Activated T-cell treated with anti-CD3 and anti-CD28 coated beads, Interleukin-2, amount 50 U/mL, for 48 hours (primary cell): ENCODE data around the gene UBE2Q2.
"Not testable (repeated sequence)": the region's sequence is repeated elsewhere in the genome, so short reads cannot be mapped to it uniquely, and the experiment has no call there.

ENCODE experiments used
- DNase-seq, 2 experiments: peaks; one replicate each; pipeline ENCODE4 v3.0.0-alpha.2; 2020

Gene UBE2Q2

GRCh38 chr15:75827691-75828090, 15.6 kb upstream of the UBE2Q2 start:
- no peak for DNase-seq

DNA sequence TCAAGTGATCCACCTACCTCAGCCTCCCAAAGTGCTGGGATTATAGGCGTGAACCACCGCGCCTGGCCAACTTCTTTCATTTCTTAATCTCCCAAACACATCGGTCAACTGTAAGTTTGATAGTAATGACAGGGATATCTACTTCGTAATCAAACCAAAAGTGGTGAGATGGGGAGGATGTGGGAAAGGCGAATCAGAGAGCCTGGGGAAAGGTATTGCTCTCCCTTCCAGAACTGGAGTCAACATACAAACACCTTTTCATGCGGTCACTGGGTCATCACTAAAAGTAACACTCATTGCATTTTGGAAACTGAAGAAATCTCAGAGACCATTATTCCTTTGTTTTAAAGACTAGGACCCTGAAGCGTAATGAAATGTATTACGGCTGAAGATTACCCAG, 14.8 kb upstream of the UBE2Q2 start:
- DNase-seq: no peak

- no peak for DNase-seq
Observed at GRCh38 chr15:75830910-75831805, 12.1 kb upstream of the UBE2Q2 start.

DNA sequence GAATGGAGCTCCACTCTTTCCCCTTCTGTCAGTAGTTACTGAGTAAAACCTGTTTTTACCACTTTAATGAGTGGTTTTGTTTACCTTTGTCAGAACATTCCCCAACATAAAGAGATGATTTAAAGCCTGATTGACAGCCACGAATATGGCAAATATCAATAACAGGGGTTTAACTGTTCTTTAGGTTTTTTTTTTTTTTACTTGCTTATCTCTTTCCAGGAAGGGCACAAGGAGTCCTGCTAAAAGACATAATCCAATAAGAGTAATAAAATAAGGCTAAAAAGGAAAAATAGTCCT, 11.5 kb upstream of the UBE2Q2 start:
- DNase-seq: no peak

- no peak for DNase-seq
Observed at GRCh38 chr15:75832114-75832513, 11.1 kb upstream of the UBE2Q2 start.

GRCh38 chr15:75834021-75834420, 9.2 kb upstream of the UBE2Q2 start:
- DNase-seq: no peak

GRCh38 chr15:75835990-75836958, 7.0 kb upstream of the UBE2Q2 start:
- no peak for DNase-seq

DNA sequence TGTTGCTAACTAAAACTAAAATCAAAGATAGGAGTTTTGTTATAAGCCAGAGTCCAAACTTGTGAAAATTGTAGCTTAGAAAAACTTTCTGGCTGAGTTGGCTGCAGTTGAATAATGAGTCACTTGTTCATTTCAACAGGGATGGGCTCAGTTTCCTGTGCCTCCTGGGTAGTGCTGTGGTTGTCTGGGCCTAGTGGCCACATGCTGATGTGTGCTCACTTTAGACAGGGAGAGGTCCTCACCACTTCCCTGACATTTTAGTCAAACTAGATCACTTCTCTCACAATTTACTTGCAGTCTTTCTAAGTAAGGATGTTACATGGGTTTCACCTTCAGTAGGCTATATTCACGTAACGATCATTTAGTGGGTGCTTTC, 6.3 kb upstream of the UBE2Q2 start:
- DNase-seq: peak; percentile 60 to 64

GRCh38 chr15:75840659-75841058, 2.6 kb upstream of the UBE2Q2 start:
- DNase-seq: no peak

DNA sequence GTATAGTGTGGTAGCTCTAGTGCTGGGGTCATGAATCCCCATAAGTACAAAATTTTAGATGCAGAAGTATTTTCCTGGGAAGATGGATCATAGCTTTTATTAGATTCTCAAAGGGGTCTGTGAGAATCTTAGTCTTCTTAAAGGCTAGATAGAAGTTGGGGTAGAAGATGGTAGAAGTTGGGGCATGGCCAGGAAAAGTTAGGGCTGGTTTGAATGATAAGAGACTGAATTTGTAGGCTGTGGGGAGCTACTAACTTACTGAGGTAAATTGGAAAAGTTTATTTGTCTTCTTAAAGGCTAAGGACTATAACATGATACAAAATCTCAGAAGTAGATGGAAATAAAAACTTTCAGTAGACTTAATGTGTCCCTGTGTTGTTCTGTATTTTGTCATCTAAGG, 1.6 kb upstream of the UBE2Q2 start:
- no peak for DNase-seq

DNA sequence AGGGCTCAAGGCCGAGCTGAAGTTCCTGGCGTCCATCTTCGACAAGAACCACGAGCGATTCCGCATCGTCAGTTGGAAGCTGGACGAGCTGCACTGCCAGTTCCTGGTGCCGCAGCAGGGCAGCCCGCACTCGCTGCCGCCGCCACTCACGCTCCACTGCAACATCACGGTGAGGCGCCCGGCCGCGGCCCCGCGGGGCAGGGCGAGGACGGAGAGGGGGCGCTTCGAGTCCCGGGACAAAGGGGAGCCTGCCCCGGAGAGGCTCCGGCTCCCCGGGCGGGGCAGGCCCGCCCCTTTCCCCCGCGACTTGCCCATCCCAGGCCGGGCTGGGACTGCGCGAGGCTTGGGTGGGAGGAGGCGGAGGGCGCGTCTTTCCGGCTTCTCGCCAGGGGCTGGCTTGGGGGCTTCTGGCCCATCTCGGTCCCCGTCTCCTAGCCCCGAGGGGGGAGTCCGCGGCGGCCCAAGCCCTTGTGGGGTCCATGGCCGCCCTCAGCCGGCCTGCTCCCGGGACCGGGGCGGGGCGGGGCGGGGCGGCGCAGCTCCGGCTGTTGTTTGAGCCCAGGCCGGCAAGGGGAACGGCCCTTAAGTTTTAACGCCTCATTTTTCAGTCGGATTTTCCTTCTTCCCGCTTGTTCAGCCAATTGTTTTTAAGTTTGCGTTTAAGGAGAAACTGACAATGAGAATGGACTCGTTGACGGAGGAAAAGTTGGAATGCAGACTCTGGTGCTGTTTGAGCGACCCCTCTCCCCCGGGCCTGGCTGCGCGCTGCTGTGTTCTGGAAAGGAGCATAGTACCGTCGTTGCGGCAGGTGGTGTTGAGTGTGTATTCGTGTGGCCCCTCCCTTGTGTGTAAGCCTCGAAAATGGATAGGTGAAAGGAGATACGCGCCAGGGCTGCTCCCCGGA, 683 bp downstream of the UBE2Q2 start:
- peak; percentile 70 to 73 for DNase-seq

DNA sequence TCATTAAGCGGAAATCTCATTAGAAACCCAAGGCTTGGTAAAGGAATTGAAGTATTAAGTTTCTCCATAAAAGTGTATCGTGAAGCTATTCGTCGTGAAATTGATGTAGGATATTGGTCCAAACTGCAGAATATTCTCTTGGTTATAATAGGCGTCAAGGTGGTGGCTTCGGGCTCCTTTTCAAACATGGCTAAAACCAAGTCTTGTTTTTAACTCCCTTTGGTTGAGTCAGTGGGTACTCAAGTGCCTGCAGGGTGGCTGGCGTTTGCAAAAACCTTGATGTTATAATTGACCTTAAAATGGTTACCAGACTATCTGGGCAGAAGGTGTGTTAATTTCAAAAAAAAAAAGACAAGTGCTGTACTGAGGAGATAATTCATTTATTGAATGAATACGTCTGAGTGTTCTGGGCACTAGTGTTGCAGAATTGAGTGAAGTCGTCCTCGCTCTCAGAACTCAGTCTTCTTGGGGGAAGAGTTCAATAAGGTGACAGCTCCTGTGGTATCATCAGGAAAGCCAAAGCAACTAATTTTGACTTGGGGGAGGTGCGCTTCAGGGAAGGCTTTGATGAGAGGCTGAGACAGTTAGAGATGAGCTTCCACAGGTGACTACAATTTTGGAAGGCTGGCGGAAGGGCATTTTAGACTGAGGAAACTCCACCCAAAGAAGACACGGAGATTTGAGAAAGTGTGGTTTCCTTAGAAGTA, 1.5 kb downstream of the UBE2Q2 start:
- no peak for DNase-seq

- DNase-seq: no peak
Observed at GRCh38 chr15:75849167-75849566, 5.9 kb downstream of the UBE2Q2 start.

- no peak for DNase-seq
Observed at GRCh38 chr15:75850708-75851107, 7.5 kb downstream of the UBE2Q2 start.

DNA sequence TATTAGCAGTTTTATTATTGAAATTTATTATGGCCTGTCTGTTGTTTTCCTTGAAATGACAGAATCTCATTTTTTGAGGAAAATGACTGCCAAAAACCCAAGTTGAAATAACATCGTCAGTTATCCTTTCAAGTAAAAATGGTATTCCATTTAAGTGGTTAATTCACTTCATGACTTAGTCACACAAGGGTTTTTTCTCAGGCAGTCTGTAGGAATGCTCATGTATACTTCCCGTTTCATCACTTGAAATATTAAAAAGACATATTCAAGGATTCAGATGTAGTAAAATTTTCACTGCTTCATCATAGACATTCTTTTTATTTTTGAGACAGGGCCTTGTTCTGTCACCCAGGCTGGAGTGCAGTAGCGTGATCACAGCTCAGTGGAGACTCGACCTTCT, 8.3 kb downstream of the UBE2Q2 start:
- not testable (repeated sequence) for DNase-seq

DNA sequence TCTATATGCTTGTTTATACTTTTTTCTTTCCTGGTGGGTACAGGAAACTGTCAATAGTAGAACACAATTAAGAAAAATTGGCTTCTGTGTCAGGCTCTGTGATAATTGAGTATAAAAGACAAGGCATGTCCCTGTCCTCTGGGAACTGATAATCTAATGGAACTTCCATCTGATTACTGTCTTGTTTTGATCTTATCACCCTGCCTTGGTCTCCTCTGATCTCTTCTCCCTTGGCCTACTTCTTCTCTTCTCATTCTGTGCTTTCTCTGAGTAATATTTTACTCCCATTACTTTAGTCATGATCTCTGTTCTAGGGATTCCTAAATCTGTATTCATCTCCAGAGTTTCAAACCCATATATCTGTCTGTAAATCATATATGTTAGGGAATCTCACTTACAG, 14.6 kb downstream of the UBE2Q2 start:
- no peak for DNase-seq

DNA sequence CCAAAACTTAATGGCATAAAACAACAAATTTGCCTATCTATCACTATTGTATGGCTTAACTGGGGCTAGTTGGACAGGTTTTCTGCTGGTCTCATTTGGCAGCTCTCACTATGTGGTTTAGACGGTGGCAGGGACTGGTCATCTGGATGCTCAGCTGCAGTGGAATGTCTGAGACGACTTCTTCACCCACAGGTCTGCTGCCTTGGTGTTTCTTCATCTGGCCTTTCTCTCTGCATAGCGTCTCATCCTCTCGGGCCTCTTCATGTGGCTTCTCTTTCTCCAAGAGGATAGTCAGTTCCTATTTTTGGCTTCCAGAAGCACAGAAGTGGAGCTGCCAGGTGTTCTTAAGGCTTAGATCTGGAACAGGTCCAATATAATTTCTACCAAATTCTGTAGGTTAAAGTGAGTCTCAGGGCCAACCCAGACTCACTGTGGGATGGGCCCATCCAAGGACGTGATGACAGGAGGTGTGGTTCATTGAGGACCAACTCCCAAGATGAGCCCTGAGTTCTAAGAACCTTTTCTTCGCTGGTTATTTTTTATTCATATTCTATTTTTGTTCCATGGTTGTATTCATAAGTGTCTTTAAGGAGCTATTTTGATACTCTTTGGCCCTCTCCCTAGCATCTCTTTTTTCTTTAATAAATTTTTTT, 18.6 kb downstream of the UBE2Q2 start:
- DNase-seq: no peak

DNA sequence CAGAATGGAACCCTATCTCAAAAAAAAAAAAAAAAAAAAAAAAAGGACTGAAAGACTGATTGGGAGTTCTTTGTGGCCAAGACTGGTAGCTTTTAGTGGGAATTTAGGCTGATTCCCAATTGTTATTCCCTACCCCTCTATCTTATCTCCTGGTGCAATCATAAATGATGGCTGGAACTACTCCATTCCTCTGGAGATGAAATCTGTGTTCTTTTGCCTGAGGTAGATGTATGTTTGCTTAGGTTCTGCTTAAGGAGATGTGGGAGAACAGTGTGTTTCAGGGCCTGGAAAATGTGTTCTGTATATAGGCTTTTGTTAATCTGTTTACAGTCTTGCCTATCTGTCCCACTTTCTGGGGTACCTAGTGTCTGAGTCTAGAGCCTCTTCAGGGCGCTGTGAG, 19.5 kb downstream of the UBE2Q2 start:
- DNase-seq: no peak

- no peak for DNase-seq
Observed at GRCh38 chr15:75864213-75865059, 21.2 kb downstream of the UBE2Q2 start.

GRCh38 chr15:75866045-75866444, 22.8 kb downstream of the UBE2Q2 start:
- DNase-seq: not testable (repeated sequence)

GRCh38 chr15:75866916-75867315, 23.7 kb downstream of the UBE2Q2 start:
- DNase-seq: no peak
